ENCODE results near the gene NEU1. TPM values are rescaled to one million over a fixed set of nuclear protein-coding genes. Genes with fewer than 3 reads are reported as not detected.

NEU1 gene
- total RNA-seq, 4 donors from 2014 or later = 13.6 to 23.6 (median 17.3) TPM

DNA sequence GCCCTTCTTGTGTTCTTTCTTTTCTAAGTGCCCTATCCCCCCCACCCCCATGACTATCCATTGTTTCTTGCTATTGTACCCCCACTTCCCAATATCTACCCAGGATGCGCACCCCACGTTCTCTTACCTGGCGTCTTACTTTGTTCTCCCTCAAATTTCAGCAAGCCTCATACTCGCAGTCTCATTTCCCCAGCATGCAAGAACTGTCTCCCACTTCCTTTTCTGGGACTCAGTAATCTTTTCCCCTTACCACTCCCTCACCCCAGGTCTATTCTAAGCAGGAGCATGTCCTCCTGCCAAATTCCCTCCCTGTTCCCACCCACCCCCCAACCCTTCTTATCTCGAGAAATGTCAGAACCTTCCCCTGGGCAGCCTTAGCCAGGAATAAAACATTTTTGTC is 36.6 kb upstream of the NEU1 start:
- TF ChIP-seq POLR2A (IDR thresholded peaks at IDR 0.05) = no peak
- TF ChIP-seq CTCF (IDR thresholded peaks at IDR 0.05) = no peak
- Histone ChIP-seq H3K4me1 (peaks cover 28 to 68% (median 29%) of the 10 kb centered on the region in 3 donors), H3K4me3 (no peak overlapping the region), H3K36me3 (peaks cover 0 to 23% (median 0%) of the 10 kb centered on the region in 3 donors), H3K27me3 (no peaks in the 10 kb centered on the region), H3K9me3 (no peaks in the 10 kb centered on the region), H3K27ac (peak overlapping the region in 1 of 4 donors; percentile 98)
- intact Hi-C loops (cut with DNase I) = no loop called here
- 67 to 79% methylated on average over 5 of the region's 5 CpGs for WGBS, 2 donors
- no peak for DNase-seq

GRCh38 chr6:31898383-31899011 is 35.9 kb upstream of the NEU1 start:
- Histone ChIP-seq H3K27me3 (no peaks in the 10 kb centered on the region), H3K27ac (peak overlapping the region; percentile 81 to 98 (median 86)), H3K4me1 (peaks cover 28 to 62% (median 29%) of the 10 kb centered on the region in 3 donors), H3K9me3 (no peaks in the 10 kb centered on the region), H3K4me3 (peak overlapping the region; percentile 79 to 98 (median 96)), H3K36me3 (peaks cover 0 to 30% (median 0%) of the 10 kb centered on the region in 3 donors)
- DNase-seq = no peak
- TF ChIP-seq CTCF (IDR thresholded peaks at IDR 0.05) = no peak
- TF ChIP-seq POLR2A (IDR thresholded peaks at IDR 0.05) = peak in 1 of 4 donors; percentile 22
- intact Hi-C loops (cut with DNase I) = no loop called here
- WGBS, 2 donors = 13 to 16% methylated on average over 8 of the region's 8 CpGs

DNA sequence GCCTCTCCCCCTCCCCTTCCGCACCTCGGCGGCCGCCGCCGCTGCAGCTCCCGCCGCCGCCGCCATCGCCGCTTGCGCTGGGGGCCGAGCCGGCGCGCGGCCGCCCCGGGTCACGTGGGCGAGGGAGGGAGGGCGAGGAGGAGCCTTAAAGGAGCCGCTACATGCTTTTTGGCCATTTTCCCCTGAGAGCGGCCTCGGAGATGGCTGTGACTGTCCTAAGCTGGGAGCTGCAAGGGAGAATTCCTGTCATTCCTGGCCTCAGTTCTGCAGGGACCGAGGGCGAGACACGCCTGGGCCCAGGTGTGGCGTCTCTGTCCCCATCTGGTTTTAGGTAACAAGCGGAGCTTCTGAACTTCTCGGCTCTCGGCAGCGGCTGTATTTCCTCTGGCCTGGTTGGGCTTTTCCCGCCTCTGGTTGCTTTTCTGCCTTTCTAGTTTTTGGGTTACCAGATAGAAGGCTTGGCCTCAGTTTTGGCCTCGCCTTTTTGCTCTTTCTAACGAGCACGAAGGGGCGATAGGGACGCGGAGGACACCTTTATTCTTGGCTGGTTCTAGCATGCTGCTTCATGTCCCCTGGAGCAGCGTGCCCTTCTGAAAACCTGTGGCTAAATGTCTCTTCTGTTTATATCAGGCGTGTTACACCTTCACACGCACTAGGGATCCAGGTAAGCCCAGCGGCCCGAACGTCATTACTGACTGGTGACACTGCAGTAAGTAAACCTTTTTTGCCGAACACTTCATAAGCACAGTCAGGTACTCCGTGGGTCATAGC is 35.2 kb upstream of the NEU1 start, which contains the start of gene EHMT2:
Gene EHMT2 (minus strand): TSS at position 87 of the 771 bp plus-strand sequence. CDS start 21 bp downstream, at position 66.
- Histone ChIP-seq H3K9me3 (no peaks in the 10 kb centered on the region), H3K4me3 (peak within 1 kb of the TSS; percentile 79 to 98 (median 96)), H3K27me3 (no peaks in the 10 kb centered on the region), H3K27ac (peak within 1 kb of the TSS; percentile 81 to 98 (median 86)), H3K4me1 (peaks cover 25 to 55% (median 25%) of the 10 kb centered on the region in 3 donors), H3K36me3 (peaks cover 0 to 37% (median 6%) of the 10 kb centered on the region in 3 donors)
- intact Hi-C loops (cut with DNase I) = no loop called here
- 0% methylated on average over 20 of the region's 49 CpGs for WGBS, 2 donors
- no peak for DNase-seq
- TF ChIP-seq CTCF (IDR thresholded peaks at IDR 0.05) = peak in 4 of 6 experiments; percentile 11 to 48 (median 35)
- peak in 3 of 4 donors; percentile 17 to 67 (median 67) for TF ChIP-seq POLR2A (IDR thresholded peaks at IDR 0.05)

DNA sequence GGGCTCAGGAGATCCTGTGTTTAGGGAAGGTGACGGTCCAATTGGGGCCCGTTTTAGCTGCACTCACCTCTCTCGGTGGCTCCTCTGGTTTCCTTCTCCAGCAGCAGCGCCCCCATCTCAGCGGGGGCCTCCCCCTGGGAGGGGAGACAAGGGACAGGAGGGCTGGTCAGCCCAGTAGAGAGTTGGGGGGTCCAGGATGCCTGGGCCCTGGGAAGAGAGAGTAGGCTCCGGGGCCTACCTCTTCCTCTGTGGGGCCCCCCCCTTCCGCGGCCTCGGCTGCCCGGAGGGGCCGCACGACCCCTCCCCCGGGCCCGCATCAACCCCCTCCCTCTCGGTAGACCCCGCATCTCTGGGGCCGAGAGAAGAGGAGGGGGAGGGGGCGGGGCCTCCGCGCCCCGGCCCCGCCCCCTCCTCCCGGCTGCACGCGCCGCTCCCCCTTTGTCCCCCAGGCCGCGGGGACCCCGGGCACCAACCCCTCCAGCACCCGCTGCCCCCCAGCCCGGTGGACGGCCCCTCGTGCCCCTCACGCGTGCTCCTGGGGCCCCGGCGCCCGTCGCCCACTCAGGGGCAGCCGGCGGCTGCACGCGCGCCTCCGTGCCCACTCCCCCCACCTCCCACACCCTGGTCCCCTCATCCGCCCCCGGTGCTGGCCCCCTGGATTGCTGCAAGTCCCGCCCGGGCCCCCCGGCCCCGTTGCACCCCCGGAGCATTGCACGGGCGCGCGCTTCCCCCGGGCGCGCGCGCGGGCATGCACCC is 34.4 kb upstream of the NEU1 start:
- TF ChIP-seq CTCF (IDR thresholded peaks at IDR 0.05) (no peak), POLR2A (IDR thresholded peaks at IDR 0.05) (no peak)
- DNase-seq = no peak
- WGBS, 2 donors = 3 to 6% methylated on average over 3 to 5 of the region's 62 CpGs

More for the DNA sequence above, 34.4 kb upstream of the NEU1 start:
- H3K9me3 ChIP-seq = no peaks in the 10 kb centered on the region
- peak overlapping the region; percentile 79 to 98 (median 96) for H3K4me3 ChIP-seq
- peaks cover 4 to 44% (median 14%) of the 10 kb centered on the region in 3 donors for H3K36me3 ChIP-seq
- intact Hi-C loops (cut with DNase I) = no loop called here
- no peaks in the 10 kb centered on the region for H3K27me3 ChIP-seq
- H3K4me1 ChIP-seq = peaks cover 20 to 48% (median 21%) of the 10 kb centered on the region in 3 donors
- H3K27ac ChIP-seq = peak overlapping the region; percentile 81 to 98 (median 86)

Measured in esophagus squamous epithelium (tissue), 5 donors.